Ovary (tissue), 10 donors: ENCODE results near the gene NMU. TPM values are rescaled to one million over a fixed set of nuclear protein-coding genes. Genes with fewer than 3 reads are reported as not detected.
"Not testable (repeated sequence)": the region's sequence is repeated elsewhere in the genome, so short reads cannot be mapped to it uniquely, and the experiment has no call there.

Source experiments
- DNase-seq, 5 donors: peaks; one replicate each; pipeline ENCODE4 v3.0.0-alpha.2; 2019 to 2020
- H3K27ac ChIP-seq, 2 donors: fragments of 200-600 bp; one replicate each; pipeline versions ENCODE4 v1.5.1 to v1.8.0; 2019 to 2022
- H3K27me3 ChIP-seq: fragments of 200-600 bp; one replicate; pipeline ENCODE4 v1.8.0; 2022
- H3K36me3 ChIP-seq: fragments of 200-600 bp; sonication (generic); one replicate; pipeline ENCODE4 v1.5.1; 2019
- H3K4me1 ChIP-seq: one replicate; pipeline ENCODE4 v1.8.1; 2013; ENCODE audit warnings: mild to moderate bottlenecking, moderate library complexity; ENCODE audit not compliant: insufficient read depth
- H3K4me3 ChIP-seq: fragments of 200-600 bp; sonication (generic); one replicate; pipeline ENCODE4 v1.5.1; 2017
- H3K9me3 ChIP-seq, 2 donors: fragments of 200-600 bp in 1 of 2; sonication (generic) in 1 of 2; one replicate each; pipeline versions ENCODE4 v1.5.1 to v1.8.1; 2013 to 2019; ENCODE audit warnings: mild to moderate bottlenecking in 1 of 2, moderate library complexity in 1 of 2
- EP300 ChIP-seq: sonication (generic); formaldehyde crosslinking; IDR thresholded peaks from one replicate; pipeline ENCODE4 v1.6.1; 2017; ENCODE audit warnings: antibody characterized with exemption
- POLR2A ChIP-seq: fragments of 450-650 bp; IDR thresholded peaks from one replicate; pipeline ENCODE4 v1.6.1; 2017; ENCODE audit warnings: antibody characterized with exemption, mild to moderate bottlenecking, moderate library complexity
- WGBS, 3 donors: extraction: QIAGEN DNeasy Blood & Tissue Kit in 1 of 3; methylation state at CpG; one replicate each; pipeline versions ENCODE4 v1.1.5 to v1.1.7; 2013 to 2017; 5-methylcytosine and 5-hydroxymethylcytosine counted together
- intact Hi-C, 4 donors: fragments of 100-400 bp; cut with DNase I; formaldehyde crosslinking; loops; one replicate each; pipeline versions ENCODE4 v1.11.0 to v1.15.1; 2022 to 2023
- long read RNA-seq, 3 donors: library from polyadenylated mRNA in 2 of 3; unstranded in 2 of 3; transcript quantifications; one replicate each; pipeline ENCODE4 v2.0.0 and lab custom pipeline, GENCODE V29; 2021 to 2026
- polyA plus RNA-seq, 2 donors: library from polyadenylated mRNA; stranded (reverse); fragments of 200-250 nt in 1 of 2; fragments of 350-450 nt in 1 of 2; fragmentation: Illumina TruSeq in 1 of 2; extraction: RNeasy Lipid Tissue Mini Kit (QIAGEN cat#74804) in 1 of 2; gene quantifications; one replicate each; pipeline ENCODE4 v1.2.3, GENCODE V29; 2013 to 2014
- total RNA-seq, 7 donors: library from RNA; depleted of rRNA in 2 of 7; stranded (reverse); fragments of >200 nt in 2 of 7; fragmentation: NEBNext Ultra II Directional in 3 of 7; extraction: Animal tissue kit (Norgen Biotek cat#: 25700) in 3 of 7; gene quantifications; one replicate each; pipeline versions ENCODE4 v1.1.0 to v1.2.4, GENCODE V29; 2016 to 2023
- TF ChIP-seq, protein P1 (sequence below), 3 donors: fragments of 450-650 bp in 2 of 3; fragments of 200-600 bp in 1 of 3; IDR thresholded peaks; one replicate each; pipeline versions ENCODE4 v1.5.1 to v1.8.0; 2016 to 2022; ENCODE audit warnings: antibody characterized with exemption in 3 of 3, mild to moderate bottlenecking in 1 of 3
- donor health status: DM: no; HTN: no; CAD: no; lungs with moderate emphysema.
- donor health status: DM: no; HTN: no; CAD: no.
- donor health status: Bipolar disorder and iron deficiency.
- donor health status: DM: yes; HTN: yes; CAD: no.
- donor health status: DM: no; HTN: no; CAD: no.
- donor health status: DM: yes; HTN: yes; CAD: no.

NMU gene, protein sequence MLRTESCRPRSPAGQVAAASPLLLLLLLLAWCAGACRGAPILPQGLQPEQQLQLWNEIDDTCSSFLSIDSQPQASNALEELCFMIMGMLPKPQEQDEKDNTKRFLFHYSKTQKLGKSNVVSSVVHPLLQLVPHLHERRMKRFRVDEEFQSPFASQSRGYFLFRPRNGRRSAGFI
- total RNA-seq (under 1 TPM in 1 of 7 donors, not detected in 6; 0.77 TPM), polyA plus RNA-seq (under 1 TPM in 1 of 2 donors, not detected in 1; 0.28 TPM)
- long read RNA-seq, donor 1: 0 reads
- long read RNA-seq, donor 2, transcript NMU-201 (10 exons, 816 nt): major isoform, 22 of 28 reads
- long read RNA-seq, donor 2, partial matches to known transcripts: 0 of 28 reads
- long read RNA-seq, donor 2, other reads (novel, unspliced or antisense): 0 of 28 reads
- long read RNA-seq, donor 3: 0 reads

DNA sequence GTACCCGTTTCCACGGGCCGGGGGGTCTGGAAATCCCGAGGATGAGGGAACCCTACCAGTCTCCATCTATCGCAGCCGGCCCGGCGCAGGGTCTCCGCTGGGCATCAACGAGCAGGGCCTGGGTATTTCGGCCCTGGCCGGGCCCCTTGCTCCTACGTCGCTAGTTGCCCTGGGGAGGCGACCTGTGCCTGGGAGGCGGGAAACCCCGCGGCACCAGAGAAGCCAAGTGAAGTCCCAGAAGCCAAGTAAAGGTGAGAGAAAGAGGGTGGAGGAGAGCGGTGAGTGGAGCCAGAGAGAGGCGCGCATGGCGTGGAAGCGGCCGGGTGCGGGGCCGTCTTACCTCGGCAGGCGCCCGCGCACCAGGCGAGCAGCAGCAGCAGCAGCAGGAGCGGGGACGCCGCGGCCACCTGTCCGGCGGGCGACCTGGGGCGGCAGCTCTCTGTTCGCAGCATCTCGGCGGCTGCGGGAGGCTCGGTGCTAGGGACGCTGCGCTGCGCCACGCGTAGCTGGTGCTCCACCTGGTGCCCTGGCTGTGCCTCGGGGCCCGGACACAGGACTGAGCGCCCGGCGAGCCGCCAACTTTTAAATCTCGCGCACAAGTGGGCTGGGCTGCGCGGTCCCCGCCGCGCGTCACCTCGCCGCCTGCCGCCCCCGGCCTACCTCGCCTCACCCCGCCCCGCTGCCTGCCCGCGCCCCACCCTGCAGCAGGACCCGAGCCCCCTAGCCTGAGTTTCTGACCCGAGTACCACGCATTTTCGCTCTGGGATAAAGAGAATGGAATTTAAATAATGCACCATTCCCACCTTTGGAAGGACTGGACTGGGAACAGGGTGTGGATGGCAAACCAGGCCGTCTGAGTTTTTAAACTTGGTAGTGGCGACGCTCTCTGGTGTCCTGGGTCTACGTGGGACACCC, at the start of gene NMU:
Gene NMU (minus strand): TSS at position 558 of the 915 bp plus-strand sequence. CDS start 106 bp downstream, at position 452.
- no peak for TF ChIP-seq POLR2A
- TF ChIP-seq EP300: no peak
- TF ChIP-seq, protein P1, sequence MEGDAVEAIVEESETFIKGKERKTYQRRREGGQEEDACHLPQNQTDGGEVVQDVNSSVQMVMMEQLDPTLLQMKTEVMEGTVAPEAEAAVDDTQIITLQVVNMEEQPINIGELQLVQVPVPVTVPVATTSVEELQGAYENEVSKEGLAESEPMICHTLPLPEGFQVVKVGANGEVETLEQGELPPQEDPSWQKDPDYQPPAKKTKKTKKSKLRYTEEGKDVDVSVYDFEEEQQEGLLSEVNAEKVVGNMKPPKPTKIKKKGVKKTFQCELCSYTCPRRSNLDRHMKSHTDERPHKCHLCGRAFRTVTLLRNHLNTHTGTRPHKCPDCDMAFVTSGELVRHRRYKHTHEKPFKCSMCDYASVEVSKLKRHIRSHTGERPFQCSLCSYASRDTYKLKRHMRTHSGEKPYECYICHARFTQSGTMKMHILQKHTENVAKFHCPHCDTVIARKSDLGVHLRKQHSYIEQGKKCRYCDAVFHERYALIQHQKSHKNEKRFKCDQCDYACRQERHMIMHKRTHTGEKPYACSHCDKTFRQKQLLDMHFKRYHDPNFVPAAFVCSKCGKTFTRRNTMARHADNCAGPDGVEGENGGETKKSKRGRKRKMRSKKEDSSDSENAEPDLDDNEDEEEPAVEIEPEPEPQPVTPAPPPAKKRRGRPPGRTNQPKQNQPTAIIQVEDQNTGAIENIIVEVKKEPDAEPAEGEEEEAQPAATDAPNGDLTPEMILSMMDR (IDR thresholded peaks at IDR 0.05): no peak
- peak in 2 of 5 donors; percentile 15 to 31 for DNase-seq
- no peaks in the 10 kb centered on the region for H3K36me3 ChIP-seq
- 1 to 2% (median 1%) methylated on average over 48 to 80 of the region's 80 CpGs for WGBS, 3 donors
- peak within 1 kb of the TSS; percentile 9 for H3K4me3 ChIP-seq
- H3K4me1 ChIP-seq: peaks cover 6% of the 10 kb centered on the region
- no peaks in the 10 kb centered on the region for H3K9me3 ChIP-seq
- intact Hi-C loops: no loop called here
- no peak within 1 kb of the TSS for H3K27ac ChIP-seq
- no peaks in the 10 kb centered on the region for H3K27me3 ChIP-seq

DNA sequence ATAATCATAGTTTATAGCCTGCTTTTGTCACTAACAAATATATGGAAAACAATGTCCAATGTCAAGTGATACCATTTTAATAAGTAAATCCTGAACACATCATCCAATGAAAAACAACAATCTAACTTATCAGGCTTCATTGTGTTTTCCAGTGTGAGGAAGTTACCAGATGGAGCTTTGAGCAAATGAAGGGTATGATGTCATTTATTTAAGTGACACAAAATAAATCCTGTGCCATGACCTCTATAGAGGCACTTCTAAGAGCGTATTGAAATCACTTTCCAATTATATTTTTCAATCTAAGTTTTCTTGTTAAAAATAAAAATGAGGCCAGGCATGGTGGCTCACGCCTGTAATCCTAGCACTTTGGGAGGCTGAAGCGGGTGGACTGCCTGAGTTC, 48.2 kb upstream of the NMU start:
- 91 to 96% (median 93%) methylated on average over 3 of the region's 3 CpGs for WGBS, 3 donors

DNA sequence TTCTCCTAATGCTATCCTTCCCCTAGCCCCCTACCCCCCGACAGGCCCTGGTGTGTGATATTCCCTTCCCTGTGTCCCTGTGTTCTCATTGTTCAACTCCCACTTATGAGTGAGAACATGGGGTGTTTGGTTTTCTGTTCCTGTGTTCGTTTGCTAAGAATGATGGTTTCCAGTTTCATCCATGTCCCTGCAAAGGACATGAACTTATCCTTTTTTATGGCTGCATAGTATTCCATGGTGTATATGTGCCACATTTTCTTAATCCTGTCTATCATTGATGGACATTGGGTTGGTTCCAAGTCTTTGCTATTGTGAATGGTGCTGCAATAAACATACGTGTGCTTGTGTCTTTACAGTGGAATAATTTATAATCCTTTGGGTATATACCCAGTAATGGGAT, 46.7 kb upstream of the NMU start:
- H3K27ac ChIP-seq, intact Hi-C loops, H3K36me3 ChIP-seq, DNase-seq, H3K4me3 ChIP-seq, H3K27me3 ChIP-seq, H3K9me3 ChIP-seq, H3K4me1 ChIP-seq: not testable (repeated sequence)
- 79 to 91% (median 85%) methylated on average over 3 of the region's 3 CpGs for WGBS, 3 donors

More for the DNA sequence above, 48.2 kb upstream of the NMU start:
- no peak for TF ChIP-seq EP300
- no peak for TF ChIP-seq POLR2A
- TF ChIP-seq, protein P1 (IDR thresholded peaks at IDR 0.05): no peak
- Histone ChIP-seq H3K27me3 (no peaks in the 10 kb centered on the region), H3K4me3 (no peak overlapping the region), H3K9me3 (no peaks in the 10 kb centered on the region), H3K36me3 (no peaks in the 10 kb centered on the region), H3K4me1 (no peaks in the 10 kb centered on the region), H3K27ac (no peak overlapping the region)
- DNase-seq: no peak
- intact Hi-C loops: no loop called here

- 67 to 82% (median 67%) methylated on average over 1 of the region's 1 CpG for WGBS, 3 donors
- no peak overlapping the region for H3K27ac ChIP-seq
- H3K27me3 ChIP-seq: no peaks in the 10 kb centered on the region
- no peaks in the 10 kb centered on the region for H3K9me3 ChIP-seq
- TF ChIP-seq, protein P1 (IDR thresholded peaks at IDR 0.05): no peak
- no peak for TF ChIP-seq EP300
- no peak for TF ChIP-seq POLR2A
- DNase-seq: no peak
- intact Hi-C loops: no loop called here
- H3K4me1 ChIP-seq: no peaks in the 10 kb centered on the region
- no peaks in the 10 kb centered on the region for H3K36me3 ChIP-seq
- H3K4me3 ChIP-seq: no peak overlapping the region
Observed at GRCh38 chr4:55682295-55682694, 46.2 kb upstream of the NMU start.
